Fibroblast of lung (primary cell): ENCODE measurements around the gene MIER3.

Source experiments
- EZH2 ChIP-seq: IDR thresholded peaks from 2 replicates; pipeline ENCODE4 v1.5.1; 2012; ENCODE audit warnings: low read length, control low read depth, mild to moderate bottlenecking; ENCODE audit errors: missing control alignments
- TF ChIP-seq, protein P1 (sequence below), 2 donors: IDR thresholded peaks in 1 of 2; conservative IDR thresholded peaks in 1 of 2; 1 replicate in 1 of 2; 2 replicates in 1 of 2; pipeline ENCODE4 v1.5.1; 2011 to 2012; ENCODE audit warnings: low read length in 2 of 2, control low read depth in 1 of 2, inconsistent platforms in 1 of 2, low read depth in 1 of 2, mild to moderate bottlenecking in 1 of 2

- TF ChIP-seq, protein P1, sequence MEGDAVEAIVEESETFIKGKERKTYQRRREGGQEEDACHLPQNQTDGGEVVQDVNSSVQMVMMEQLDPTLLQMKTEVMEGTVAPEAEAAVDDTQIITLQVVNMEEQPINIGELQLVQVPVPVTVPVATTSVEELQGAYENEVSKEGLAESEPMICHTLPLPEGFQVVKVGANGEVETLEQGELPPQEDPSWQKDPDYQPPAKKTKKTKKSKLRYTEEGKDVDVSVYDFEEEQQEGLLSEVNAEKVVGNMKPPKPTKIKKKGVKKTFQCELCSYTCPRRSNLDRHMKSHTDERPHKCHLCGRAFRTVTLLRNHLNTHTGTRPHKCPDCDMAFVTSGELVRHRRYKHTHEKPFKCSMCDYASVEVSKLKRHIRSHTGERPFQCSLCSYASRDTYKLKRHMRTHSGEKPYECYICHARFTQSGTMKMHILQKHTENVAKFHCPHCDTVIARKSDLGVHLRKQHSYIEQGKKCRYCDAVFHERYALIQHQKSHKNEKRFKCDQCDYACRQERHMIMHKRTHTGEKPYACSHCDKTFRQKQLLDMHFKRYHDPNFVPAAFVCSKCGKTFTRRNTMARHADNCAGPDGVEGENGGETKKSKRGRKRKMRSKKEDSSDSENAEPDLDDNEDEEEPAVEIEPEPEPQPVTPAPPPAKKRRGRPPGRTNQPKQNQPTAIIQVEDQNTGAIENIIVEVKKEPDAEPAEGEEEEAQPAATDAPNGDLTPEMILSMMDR (conservative IDR thresholded peaks at IDR 0.05 in 1 of 2, IDR thresholded peaks at IDR 0.05 in 1 of 2; ENCODE audit: low read depth in 1 of 2, low read length in 2 of 2), result no peak
- TF ChIP-seq EZH2, result no peak
Measured at GRCh38 chr5:56947052-56947451, 4.9 kb downstream of the MIER3 start.
